Stimulated activated CD4-positive, alpha-beta T cell treated with anti-CD3 and anti-CD28 coated beads, Interleukin-4, amount 100 ng/mL, for 1 hour (primary cell): Measurements from ENCODE around the gene ZNF66.
"Not testable (repeated sequence)": the region's sequence is repeated elsewhere in the genome, so short reads cannot be mapped to it uniquely, and the experiment has no call there.

ENCODE experiments used
- DNase-seq: peaks from one replicate; pipeline ENCODE4 v3.0.0-alpha.2; 2020

ZNF66 gene

DNA sequence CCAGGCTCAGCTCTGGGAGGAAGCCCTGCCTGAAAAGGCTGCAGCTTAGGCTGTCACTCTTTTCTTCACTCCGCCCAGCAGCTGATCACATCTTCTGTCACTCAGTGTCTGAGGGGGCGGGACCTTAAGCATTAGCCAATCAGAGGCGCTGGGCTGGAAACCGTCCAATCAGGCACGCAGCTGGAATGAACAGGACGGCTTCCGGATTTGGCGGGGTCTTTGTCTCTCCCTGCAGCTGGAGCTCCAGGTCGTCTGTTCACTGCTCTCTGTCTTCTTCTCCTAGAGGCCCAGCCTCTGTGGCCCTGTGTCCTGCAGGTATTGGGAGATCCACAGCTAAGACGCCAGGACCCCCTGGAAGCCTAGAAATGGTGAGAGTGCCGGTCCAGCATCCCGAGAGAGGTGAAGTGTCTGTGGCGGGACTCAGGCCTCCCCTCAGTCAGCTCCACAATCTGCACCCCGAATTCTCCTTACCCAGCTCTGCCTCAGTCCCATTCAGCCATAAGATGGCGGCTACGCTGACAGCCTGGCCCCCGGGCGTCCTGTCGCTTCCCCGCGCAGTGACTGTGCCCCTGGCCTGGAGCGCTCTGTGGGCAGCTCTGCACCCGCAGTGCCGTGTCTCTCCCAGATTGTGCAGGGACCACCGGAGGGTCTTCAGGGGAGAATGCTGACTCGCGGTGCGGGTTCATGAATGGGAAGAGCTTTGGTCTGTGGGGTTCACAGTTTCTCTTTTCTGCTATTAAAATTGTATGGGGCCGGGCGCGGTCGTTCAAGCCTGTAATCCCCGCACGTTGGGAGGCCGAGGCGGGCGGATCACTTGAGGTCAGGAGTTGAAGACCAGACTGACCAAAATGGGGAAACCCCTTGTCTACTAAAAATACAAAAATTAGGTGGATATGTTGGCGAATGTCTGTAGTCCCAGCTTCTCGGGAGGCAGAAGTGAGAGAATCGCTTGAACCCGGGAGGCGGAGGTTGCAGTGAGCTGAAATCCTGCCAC, at the start of gene ZNF66:
Gene ZNF66, plus strand, starts transcription at position 222 of the 994 bp plus-strand sequence. Its CDS starts 144 bp downstream, at position 366.
- DNase-seq, result peak; percentile 90

DNA sequence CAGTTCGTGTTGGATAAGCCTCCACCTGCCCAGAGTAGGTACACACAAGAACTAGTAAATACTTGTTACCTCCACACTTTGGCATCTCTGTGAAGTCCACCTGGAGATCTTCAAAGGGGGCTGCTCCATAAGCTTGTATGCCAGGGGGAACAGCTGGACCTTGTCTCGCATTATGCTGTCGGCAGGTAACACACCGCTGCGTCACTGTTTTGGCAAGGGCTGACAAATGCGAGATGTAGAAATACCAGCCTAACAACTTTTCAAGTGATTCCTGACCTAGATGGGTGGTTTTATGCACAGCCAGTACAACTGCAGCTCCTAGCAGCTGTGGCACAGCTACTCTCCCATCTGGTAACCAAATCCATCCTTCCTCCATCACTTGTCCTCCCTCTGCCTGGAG, 25.9 kb upstream of the ZNF66 start:
- not testable (repeated sequence) for DNase-seq

DNA sequence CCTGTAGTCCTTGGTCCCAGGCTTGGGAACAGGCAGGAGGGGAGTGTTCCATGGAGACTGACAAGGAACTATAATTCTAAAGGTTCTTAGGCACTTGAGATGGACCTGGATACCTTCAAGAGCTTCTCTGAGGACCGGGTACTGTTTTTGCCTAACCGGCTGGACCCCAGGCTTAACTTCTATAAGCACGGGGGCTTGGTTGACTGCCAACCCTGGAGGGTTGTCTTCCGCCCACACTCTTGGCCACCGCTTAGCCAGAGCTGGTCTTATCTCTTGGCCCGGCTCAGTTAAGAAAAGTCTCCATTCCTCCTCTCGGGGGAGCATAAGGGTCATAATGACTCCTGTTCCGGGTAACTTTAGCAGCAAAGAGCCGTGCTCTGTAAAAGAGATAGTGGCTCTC, 23.8 kb upstream of the ZNF66 start:
- not testable (repeated sequence) for DNase-seq

DNA sequence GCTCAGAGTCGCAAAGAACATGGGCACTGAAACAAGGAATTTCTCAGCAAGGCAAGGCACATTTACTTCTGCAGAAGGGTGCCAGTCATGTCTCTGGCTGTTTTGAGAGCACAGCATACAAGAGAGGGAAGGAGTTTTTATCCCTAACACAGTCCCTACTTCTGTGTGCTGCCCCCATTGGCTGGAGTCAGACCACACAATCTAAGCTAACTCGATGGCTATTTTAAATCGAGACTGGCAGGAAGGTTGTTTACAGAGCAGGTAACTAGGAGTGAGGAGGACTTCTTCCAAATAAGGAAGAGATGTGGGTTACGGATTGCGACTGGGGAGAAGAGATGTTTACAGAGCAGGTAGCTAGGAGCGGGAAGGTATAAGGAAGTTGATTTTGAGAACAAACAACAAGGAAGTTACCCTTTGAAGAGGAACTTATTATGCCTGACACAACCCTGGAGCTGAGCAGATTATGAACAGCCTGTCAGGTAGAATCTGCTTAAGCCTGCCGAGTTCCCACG, 6.8 kb upstream of the ZNF66 start:
- not testable (repeated sequence) for DNase-seq

DNA sequence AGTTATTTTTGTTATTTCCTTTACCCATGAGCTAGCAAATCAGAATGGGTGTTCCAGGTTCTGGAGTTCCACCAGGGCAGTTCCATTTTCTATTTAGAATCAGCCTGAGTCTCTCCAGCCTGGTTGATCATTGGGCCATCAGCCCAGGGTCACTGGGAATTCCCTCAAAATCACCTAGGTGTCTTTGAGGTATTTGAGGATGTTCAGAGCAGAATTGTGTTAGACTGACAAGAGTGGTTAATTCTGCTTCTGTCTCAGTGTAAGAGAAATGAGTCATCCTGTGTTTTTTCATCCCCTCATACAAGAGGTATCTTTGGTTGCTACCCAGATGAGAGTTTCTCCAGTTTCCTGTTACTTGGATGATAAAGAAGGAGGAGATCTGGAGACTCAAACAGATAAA, 11.7 kb downstream of the ZNF66 start:
- no peak for DNase-seq

DNA sequence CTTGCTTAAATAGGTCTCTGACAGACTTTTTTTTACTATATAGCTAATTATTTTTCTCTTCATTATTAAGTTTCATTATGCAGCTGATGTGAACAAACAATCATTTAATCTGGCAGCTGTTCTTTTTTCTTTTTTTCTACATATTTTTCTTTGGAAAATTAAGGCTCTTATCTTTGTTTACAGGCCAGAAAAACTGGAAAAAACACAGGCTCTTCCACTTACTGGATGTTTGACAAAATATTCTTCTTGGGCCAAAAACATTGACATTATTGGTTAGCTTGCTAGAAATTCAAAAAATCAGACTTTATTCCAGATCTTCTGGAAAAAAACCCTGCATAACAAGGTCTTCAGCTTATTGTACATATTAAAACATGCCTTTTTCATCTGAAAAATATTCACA, 15.7 kb downstream of the ZNF66 start:
- no peak for DNase-seq

DNA sequence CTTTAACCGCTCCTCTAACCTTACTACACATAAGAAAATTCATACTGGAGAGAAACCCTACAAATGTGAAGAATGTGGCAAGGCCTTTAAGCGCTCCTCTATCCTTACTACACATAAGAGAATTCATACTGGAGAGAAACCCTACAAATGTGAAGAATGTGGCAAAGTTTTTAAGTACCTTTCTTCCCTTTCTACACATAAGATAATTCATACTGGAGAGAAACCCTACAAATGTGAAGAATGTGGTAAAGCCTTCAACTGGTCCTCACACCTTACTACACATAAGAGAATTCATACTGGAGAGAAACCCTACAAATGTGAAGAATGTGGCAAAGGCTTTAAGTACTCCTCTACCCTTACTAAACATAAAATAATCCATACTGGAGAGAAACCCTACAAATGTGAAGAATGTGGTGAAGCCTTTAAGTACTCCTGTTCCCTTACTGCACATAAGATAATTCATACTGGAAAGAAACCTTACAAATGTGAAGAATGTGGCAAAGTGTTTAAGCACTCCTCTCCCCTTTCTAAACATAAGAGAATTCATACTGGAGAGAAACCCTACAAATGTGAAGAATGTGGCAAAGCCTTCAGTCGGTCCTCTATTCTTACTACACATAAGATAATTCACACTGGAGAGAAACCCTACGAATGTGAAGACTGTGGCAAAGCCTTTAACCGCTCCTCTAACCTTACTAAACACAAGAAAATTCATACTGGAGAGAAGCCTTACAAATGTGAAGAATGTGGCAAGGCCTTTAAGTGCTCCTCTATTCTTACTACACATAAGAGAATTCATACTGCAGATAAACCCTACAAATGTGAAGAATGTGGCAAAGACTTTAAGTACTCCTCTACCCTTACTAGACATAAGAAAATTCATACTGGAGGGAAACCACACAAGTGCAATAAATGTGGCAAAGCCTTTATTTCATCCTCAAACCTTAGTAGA, 30.5 kb downstream of the ZNF66 start:
- not testable (repeated sequence) for DNase-seq

DNA sequence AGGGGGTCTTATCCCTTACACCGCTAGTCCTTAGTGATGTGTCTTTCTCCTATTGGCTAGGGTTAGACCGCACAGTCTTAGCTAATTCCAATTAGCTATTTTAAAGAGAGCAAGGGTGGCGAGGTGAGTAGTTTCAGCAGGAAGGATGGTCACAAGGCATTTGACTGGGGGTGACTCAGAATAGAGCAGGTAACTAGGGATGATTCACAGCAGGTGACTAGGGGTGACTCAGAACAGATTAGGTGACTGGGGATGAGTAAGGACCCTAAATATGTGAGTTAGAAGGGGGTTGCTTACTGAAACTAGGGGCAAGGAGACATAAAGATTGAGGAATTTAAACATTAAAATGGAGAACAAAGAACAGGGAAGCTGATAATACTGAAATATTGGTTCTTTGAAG, 64.3 kb downstream of the ZNF66 start:
- DNase-seq, result no peak
